Loucy (cell line): ENCODE data around the gene ADCY10.

ENCODE experiments used
- H2AFZ ChIP-seq: fragments of 200-600 bp; sonication (generic); 2 replicates; pipeline ENCODE4 v1.6.0; 2016; ENCODE audit warnings: antibody characterized with exemption, mild to moderate bottlenecking, low read length, moderate library complexity
- H3F3A ChIP-seq: fragments of 200-600 bp; 2 replicates; pipeline ENCODE4 v1.6.0; 2016; ENCODE audit warnings: antibody characterized with exemption, low read depth, mild to moderate bottlenecking
- H3K27me3 ChIP-seq: fragments of 200-600 bp; sonication (generic); 2 replicates; pipeline ENCODE4 v1.6.1; 2014; ENCODE audit warnings: low read length, mild to moderate bottlenecking; ENCODE audit not compliant: insufficient read depth, poor library complexity, severe bottlenecking
- H3K36me3 ChIP-seq: fragments of 200-600 bp; sonication (generic); 2 replicates; pipeline ENCODE4 v1.6.1; 2016; ENCODE audit warnings: low read length; ENCODE audit not compliant: insufficient read depth
- H3K4me1 ChIP-seq: fragments of 200-600 bp; sonication (generic); 2 replicates; pipeline ENCODE4 v1.5.1; 2014; ENCODE audit warnings: low read length, mild to moderate bottlenecking; ENCODE audit not compliant: insufficient read depth, poor library complexity, severe bottlenecking
- H3K4me2 ChIP-seq: fragments of 200-600 bp; sonication (generic); 2 replicates; pipeline ENCODE4 v1.6.0; 2014; ENCODE audit warnings: antibody characterized with exemption, low read length, low read depth, mild to moderate bottlenecking; ENCODE audit not compliant: poor library complexity, severe bottlenecking
- H3K4me3 ChIP-seq: fragments of 200-600 bp; sonication (generic); 2 replicates; pipeline ENCODE4 v1.5.1; 2014; ENCODE audit warnings: low read length, mild to moderate bottlenecking, mixed read lengths; ENCODE audit not compliant: poor library complexity, severe bottlenecking
- H3K79me2 ChIP-seq: fragments of 200-600 bp; sonication (generic); 2 replicates; pipeline ENCODE4 v1.6.1; 2014; ENCODE audit warnings: low read length; ENCODE audit not compliant: insufficient read depth
- H3K9ac ChIP-seq: fragments of 200-600 bp; sonication (generic); 2 replicates; pipeline ENCODE4 v1.6.0; 2014; ENCODE audit warnings: mild to moderate bottlenecking, low read depth, low read length, moderate library complexity; ENCODE audit not compliant: poor library complexity, severe bottlenecking
- H3K9me2 ChIP-seq: fragments of 200-600 bp; sonication (generic); replicated peaks from 2 replicates; pipeline ENCODE4 v1.6.1; 2016; ENCODE audit warnings: low read depth, low read length, mixed read lengths
- H3K9me3 ChIP-seq: fragments of 200-600 bp; sonication (generic); 2 replicates; pipeline ENCODE4 v1.6.1; 2014; ENCODE audit warnings: mild to moderate bottlenecking, antibody characterized with exemption, low read length, low read depth; ENCODE audit not compliant: insufficient read depth
- H4K20me1 ChIP-seq: fragments of 200-600 bp; sonication (generic); 2 replicates; pipeline ENCODE4 v1.6.0; 2014; ENCODE audit warnings: antibody characterized with exemption, low read length, mild to moderate bottlenecking; ENCODE audit not compliant: insufficient read depth, poor library complexity, severe bottlenecking
- CTCF ChIP-seq: fragments of 200-600 bp; sonication (generic); conservative IDR thresholded peaks from 2 replicates; pipeline ENCODE4 v1.5.1; 2014; ENCODE audit warnings: mild to moderate bottlenecking, antibody characterized with exemption, low read length
- EZH2phosphoT487 ChIP-seq: fragments of 200-600 bp; IDR thresholded peaks from 2 replicates; pipeline ENCODE4 v1.6.1; 2018; ENCODE audit warnings: antibody characterized with exemption, mild to moderate bottlenecking, moderate library complexity, borderline replicate concordance

ADCY10 gene

GRCh38 chr1:167772436-167772835 is 141.5 kb downstream of the ADCY10 start:
- no peak overlapping the region for H3K4me2 ChIP-seq
- peaks cover 11% of the 10 kb centered on the region for H3K4me1 ChIP-seq
- H3K9me2 ChIP-seq: no peaks in the 10 kb centered on the region
- H3K9me3 ChIP-seq: no peaks in the 10 kb centered on the region
- no peak overlapping the region for H3K9ac ChIP-seq
- H3F3A ChIP-seq: no peaks in the 10 kb centered on the region
- H3K27me3 ChIP-seq: no peaks in the 10 kb centered on the region
- H3K4me3 ChIP-seq: no peak overlapping the region
- no peak overlapping the region for H2AFZ ChIP-seq
- H4K20me1 ChIP-seq: peaks cover 5% of the 10 kb centered on the region
- peaks cover 90% of the 10 kb centered on the region for H3K36me3 ChIP-seq
- no peak for TF ChIP-seq CTCF
- TF ChIP-seq EZH2phosphoT487: no peak
- H3K79me2 ChIP-seq: peaks cover 5% of the 10 kb centered on the region

GRCh38 chr1:167770127-167770526 is 143.8 kb downstream of the ADCY10 start:
- peaks cover 7% of the 10 kb centered on the region for H3K4me1 ChIP-seq
- H3K4me3 ChIP-seq: no peak overlapping the region
- TF ChIP-seq EZH2phosphoT487: no peak
- no peak for TF ChIP-seq CTCF
- no peaks in the 10 kb centered on the region for H3F3A ChIP-seq
- no peak overlapping the region for H3K4me2 ChIP-seq
- no peaks in the 10 kb centered on the region for H3K9me3 ChIP-seq
- H3K36me3 ChIP-seq: peaks cover 90% of the 10 kb centered on the region
- H3K9me2 ChIP-seq: no peaks in the 10 kb centered on the region
- no peak overlapping the region for H3K9ac ChIP-seq
- no peak overlapping the region for H2AFZ ChIP-seq
- H3K79me2 ChIP-seq: peaks cover 20% of the 10 kb centered on the region
- H3K27me3 ChIP-seq: no peaks in the 10 kb centered on the region
- H4K20me1 ChIP-seq: peaks cover 5% of the 10 kb centered on the region

GRCh38 chr1:167767761-167768160 is 146.2 kb downstream of the ADCY10 start:
- Histone ChIP-seq H3K4me3 (no peak overlapping the region), H3K9ac (no peak overlapping the region), H3K36me3 (peaks cover 71% of the 10 kb centered on the region), H2AFZ (no peak overlapping the region), H3F3A (0 out of 2 replicates have a peak, but pooled peaks cover 2% of the 10 kb centered on the region), H3K4me2 (no peak overlapping the region), H3K4me1 (peaks cover 17% of the 10 kb centered on the region), H4K20me1 (peaks cover 4% of the 10 kb centered on the region), H3K79me2 (peaks cover 44% of the 10 kb centered on the region), H3K27me3 (no peaks in the 10 kb centered on the region), H3K9me3 (no peaks in the 10 kb centered on the region), H3K9me2 (no peaks in the 10 kb centered on the region)
- TF ChIP-seq EZH2phosphoT487 (no peak), CTCF (no peak)
